PC-3 (cell line): ENCODE measurements around the gene ZNRF1. TPM values are rescaled to one million over a fixed set of nuclear protein-coding genes. Genes with fewer than 3 reads are reported as not detected.

Experiments used
- ATAC-seq: fragments of 200-7000 bp; cut with Tn5 transposase; 2 replicates; pipeline ENCODE4 v1.9.1; 2020; ENCODE audit warnings: mild to moderate bottlenecking, moderate library complexity
- BruUV-seq: library from RNA; stranded (reverse); fragments of 400-500 nt; replicated peaks from 2 replicates; lab custom pipeline; 2021; lab: Mats Ljungman, UMichigan
- CTCF ChIA-PET: fragments of 300-600 bp; sonication (Branson Sonifier 250); formaldehyde crosslinking; loops from one replicate; lab custom pipeline; 2022; ENCODE audit warnings: antibody characterized with exemption; lab: Charles Lee
- POLR2A ChIA-PET: fragments of 300-600 bp; sonication (Branson Sonifier 250); formaldehyde crosslinking; loops from one replicate; lab custom pipeline; 2022; ENCODE audit warnings: antibody characterized with exemption; ENCODE audit not compliant: unreplicated experiment; lab: Charles Lee
- DNase-seq: peaks from one replicate; pipeline ENCODE4 v3.0.0-alpha.2; 2015
- H2AFZ ChIP-seq: fragments of 300-600 bp; sonication (generic); 2 replicates; pipeline ENCODE4 v1.6.0; 2016; ENCODE audit warnings: antibody characterized with exemption, low read length
- H3F3A ChIP-seq: fragments of 300-600 bp; sonication (generic); one replicate; pipeline ENCODE4 v1.6.0; 2017; ENCODE audit warnings: antibody characterized with exemption, low read length, control low read depth, mild to moderate bottlenecking; ENCODE audit not compliant: unreplicated experiment
- H3K27ac ChIP-seq: fragments of 300-600 bp; sonication (generic); 2 replicates; pipeline ENCODE4 v1.5.1; 2016; ENCODE audit warnings: mild to moderate bottlenecking, low read length
- H3K27me3 ChIP-seq: fragments of 300-600 bp; sonication (generic); 2 replicates; pipeline ENCODE4 v1.6.1; 2016; ENCODE audit warnings: low read length, mixed read lengths
- H3K36me3 ChIP-seq: fragments of 300-600 bp; sonication (generic); 2 replicates; pipeline ENCODE4 v1.6.1; 2016; ENCODE audit warnings: low read depth, mixed run types, low read length, mixed read lengths
- H3K4me1 ChIP-seq: fragments of 300-600 bp; sonication (generic); 2 replicates; pipeline ENCODE4 v1.5.1; 2016; ENCODE audit warnings: low read length; ENCODE audit not compliant: insufficient read depth
- H3K4me2 ChIP-seq: fragments of 300-600 bp; sonication (generic); 2 replicates; pipeline ENCODE4 v1.6.0; 2016; ENCODE audit warnings: low read length
- H3K4me3 ChIP-seq: fragments of 300-600 bp; sonication (generic); 2 replicates; pipeline ENCODE4 v1.5.1; 2016; ENCODE audit warnings: mild to moderate bottlenecking, low read length, mixed read lengths
- H3K79me2 ChIP-seq: fragments of 300-600 bp; sonication (generic); 2 replicates; pipeline ENCODE4 v1.6.1; 2017; ENCODE audit warnings: low read length, mixed read lengths
- H3K9ac ChIP-seq: fragments of 300-600 bp; sonication (generic); 2 replicates; pipeline ENCODE4 v1.6.0; 2016; ENCODE audit warnings: mild to moderate bottlenecking, low read length
- H3K9me2 ChIP-seq: fragments of 300-600 bp; sonication (generic); replicated peaks from 2 replicates; pipeline ENCODE4 v1.6.1; 2016; ENCODE audit warnings: mixed run types, low read length, mixed read lengths
- H3K9me3 ChIP-seq: fragments of 300-600 bp; sonication (generic); 2 replicates; pipeline ENCODE4 v1.6.1; 2016; ENCODE audit warnings: low read length, mixed read lengths
- H4K20me1 ChIP-seq: fragments of 300-600 bp; sonication (generic); 2 replicates; pipeline ENCODE4 v1.6.1; 2016; ENCODE audit warnings: low read length, mixed read lengths
- CTCF ChIP-seq: fragments of 300-600 bp; sonication (generic); conservative IDR thresholded peaks from 2 replicates; pipeline ENCODE4 v1.5.1; 2017; ENCODE audit warnings: antibody characterized with exemption, low read depth, mild to moderate bottlenecking, low read length
- EZH2 ChIP-seq: fragments of 300-600 bp; sonication (generic); IDR thresholded peaks from one replicate; pipeline ENCODE4 v1.6.1; 2017; ENCODE audit warnings: antibody characterized with exemption, mild to moderate bottlenecking, low read length; ENCODE audit not compliant: unreplicated experiment
- EZH2phosphoT487 ChIP-seq: fragments of 300-600 bp; sonication (generic); IDR thresholded peaks from 2 replicates; pipeline ENCODE4 v1.6.1; 2018; ENCODE audit warnings: mild to moderate bottlenecking, antibody characterized with exemption, low read length, borderline replicate concordance
- intact Hi-C: fragments of 100-400 bp; cut with micrococcal nuclease; formaldehyde crosslinking; loops from 2 replicates; pipeline ENCODE4 v1.9.0; 2023
- total RNA-seq: library from RNA; depleted of rRNA; stranded (reverse); fragments of >200 nt; gene quantifications from 2 replicates; pipeline ENCODE4 v1.2.3, GENCODE V29; 2014

ZNRF1 gene
- total RNA-seq, 1 experiment from 2014 or later: 60.4 TPM

- no peak overlapping the region for H3K4me2 ChIP-seq
- ChIA-PET POLR2A (no interaction called here), CTCF (interaction anchor here (0.5 to 0.7 kb wide), 2 partner anchors 93 to 414 kb away, joined by 5 to 7 read pairs; no protein-coding TSS in a partner anchor)
- no peak overlapping the region for H3K27ac ChIP-seq
- no peak for DNase-seq
- TF ChIP-seq EZH2 (no peak), EZH2phosphoT487 (no peak), CTCF (no peak)
- peaks cover 4% of the 10 kb centered on the region for H3K4me1 ChIP-seq
- H3K27me3 ChIP-seq: no peaks in the 10 kb centered on the region
- 0 out of 2 replicates have a peak, but pooled peaks cover 8% of the 10 kb centered on the region for H3K9me3 ChIP-seq
- no peaks in the 10 kb centered on the region for H4K20me1 ChIP-seq
- no peak overlapping the region for H3K4me3 ChIP-seq
- H3K79me2 ChIP-seq: no peaks in the 10 kb centered on the region
- BruUV-seq: no TSS peak
- no peaks in the 10 kb centered on the region for H3K36me3 ChIP-seq
- no peak overlapping the region for H2AFZ ChIP-seq
- H3K9me2 ChIP-seq: no peaks in the 10 kb centered on the region
- H3F3A ChIP-seq: no peaks in the 10 kb centered on the region
- ATAC-seq: no peak
- no peak overlapping the region for H3K9ac ChIP-seq
- intact Hi-C loops: no loop called here
Measured at GRCh38 chr16:75118943-75119539, 120.2 kb downstream of the ZNRF1 start.

GRCh38 chr16:75120253-75120652, 121.4 kb downstream of the ZNRF1 start:
- no peak overlapping the region for H3K4me3 ChIP-seq
- DNase-seq (no peak), ATAC-seq (no peak)
- no TSS peak for BruUV-seq
- peaks cover 4% of the 10 kb centered on the region for H3K4me1 ChIP-seq
- H3K9ac ChIP-seq: no peak overlapping the region
- H3K4me2 ChIP-seq: no peak overlapping the region
- no peaks in the 10 kb centered on the region for H3K79me2 ChIP-seq
- H3K27ac ChIP-seq: no peak overlapping the region
- no peaks in the 10 kb centered on the region for H3K36me3 ChIP-seq
- H3K27me3 ChIP-seq: no peaks in the 10 kb centered on the region
- 0 out of 2 replicates have a peak, but pooled peaks cover 8% of the 10 kb centered on the region for H3K9me3 ChIP-seq
- no peaks in the 10 kb centered on the region for H3K9me2 ChIP-seq
- H4K20me1 ChIP-seq: no peaks in the 10 kb centered on the region
- intact Hi-C loops: no loop called here
- H3F3A ChIP-seq: no peaks in the 10 kb centered on the region
- no peak overlapping the region for H2AFZ ChIP-seq
- CTCF ChIA-PET: no interaction called here
- POLR2A ChIA-PET: no interaction called here
- TF ChIP-seq EZH2phosphoT487: no peak
- TF ChIP-seq CTCF: no peak
- no peak for TF ChIP-seq EZH2

GRCh38 chr16:75121949-75122568, 123.2 kb downstream of the ZNRF1 start:
- H3K27ac ChIP-seq: no peak overlapping the region
- no peak overlapping the region for H3K4me2 ChIP-seq
- ATAC-seq (no peak), DNase-seq (no peak)
- H2AFZ ChIP-seq: no peak overlapping the region
- no peaks in the 10 kb centered on the region for H3K27me3 ChIP-seq
- H3F3A ChIP-seq: no peaks in the 10 kb centered on the region
- CTCF ChIA-PET: interaction anchor here (0.6 kb wide), 1 partner anchor 395 kb away, joined by 3 read pairs; no protein-coding TSS in a partner anchor
- no peak overlapping the region for H3K9ac ChIP-seq
- POLR2A ChIA-PET: no interaction called here
- 0 out of 2 replicates have a peak, but pooled peaks cover 8% of the 10 kb centered on the region for H3K9me3 ChIP-seq
- TF ChIP-seq CTCF: no peak
- no peak for TF ChIP-seq EZH2
- TF ChIP-seq EZH2phosphoT487: no peak
- no peaks in the 10 kb centered on the region for H3K4me1 ChIP-seq
- no peak overlapping the region for H3K4me3 ChIP-seq
- H3K9me2 ChIP-seq: no peaks in the 10 kb centered on the region
- no TSS peak for BruUV-seq
- no peaks in the 10 kb centered on the region for H4K20me1 ChIP-seq
- H3K79me2 ChIP-seq: no peaks in the 10 kb centered on the region
- intact Hi-C loops: no loop called here
- H3K36me3 ChIP-seq: no peaks in the 10 kb centered on the region
